ENCODE measurements around the gene POLR2H. TPM values are rescaled to one million over a fixed set of nuclear protein-coding genes. Genes with fewer than 3 reads are reported as not detected.

Gene POLR2H
- polyA plus RNA-seq, 3 donors from 2014 or later = 57.2 to 61.2 (median 59.5) TPM

- Mint-ChIP-seq H3K4me1 (no peaks in the 10 kb centered on the region), H3K9me3 (no peaks in the 10 kb centered on the region), H3K27me3 (ENCODE audit: low read depth in 3 of 3) (peaks cover 9 to 12% (median 12%) of the 10 kb centered on the region in 3 donors), H3K27ac (no peak overlapping the region), H3K4me3 (no peak overlapping the region), H3K36me3 (no peaks in the 10 kb centered on the region)
- no peak for DNase-seq
Measured at GRCh38 chr3:184405075-184406030, 43.8 kb downstream of the POLR2H start.

DNA sequence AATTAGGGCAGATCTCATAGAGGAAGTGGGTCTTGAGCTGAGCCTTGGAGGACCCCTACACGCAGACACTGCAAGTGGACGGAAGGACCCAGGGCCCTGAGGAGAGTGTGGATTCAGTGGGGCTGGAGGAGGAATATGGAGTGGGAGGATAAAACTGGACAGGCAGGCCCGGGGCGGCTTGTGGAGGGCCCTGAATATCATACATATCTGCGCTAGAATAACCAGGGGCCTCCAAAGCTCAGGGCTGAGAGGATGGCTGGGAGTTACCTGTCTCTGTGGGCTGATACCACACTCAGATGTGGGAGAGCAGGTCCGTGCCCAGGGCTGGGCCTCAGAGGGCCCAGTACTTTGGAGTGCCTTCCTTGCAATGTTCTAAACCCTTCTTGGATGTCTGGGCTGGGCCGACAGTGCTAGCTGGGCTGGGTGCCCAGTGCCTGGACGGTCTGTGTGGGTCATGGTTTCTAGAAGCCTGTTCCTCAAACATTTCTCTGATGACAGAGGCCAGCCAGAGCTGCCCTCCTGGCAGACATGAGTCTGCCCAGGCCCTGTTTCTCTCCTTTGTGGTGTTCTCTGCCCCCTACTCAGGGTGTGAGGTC, 47.9 kb downstream of the POLR2H start:
- Mint-ChIP-seq H3K36me3 (no peaks in the 10 kb centered on the region), H3K27ac (no peak overlapping the region), H3K4me1 (no peaks in the 10 kb centered on the region), H3K27me3 (ENCODE audit: low read depth in 3 of 3) (peaks cover 0 to 7% (median 3%) of the 10 kb centered on the region in 3 donors), H3K4me3 (no peak overlapping the region), H3K9me3 (no peaks in the 10 kb centered on the region)
- no peak for DNase-seq

DNA sequence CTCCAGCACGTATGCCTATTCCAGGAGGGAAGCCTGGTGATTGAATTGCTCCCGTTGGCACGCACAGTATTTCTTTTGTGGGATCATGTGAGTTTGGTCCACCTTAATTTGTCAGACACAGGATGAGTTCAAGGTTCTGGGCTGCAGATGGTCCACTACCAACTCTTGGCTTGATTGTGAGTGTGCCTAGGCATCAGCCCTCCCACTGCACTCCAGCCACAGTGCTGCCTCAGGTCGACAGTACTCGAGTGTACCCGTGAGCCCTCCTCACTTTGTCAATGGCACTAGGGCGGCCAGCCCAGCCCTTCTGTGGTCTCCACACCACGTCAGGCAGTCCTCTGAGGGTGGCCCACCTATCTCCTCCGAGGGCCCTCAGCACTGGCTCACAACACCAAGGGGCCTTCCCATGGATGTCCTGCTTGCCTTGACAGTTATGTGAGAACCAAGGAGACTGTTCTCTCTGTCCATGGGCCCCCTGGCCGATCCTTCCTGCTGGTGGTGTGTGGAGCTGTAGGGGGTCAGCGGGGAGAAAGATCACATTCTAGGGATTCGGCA, 48.5 kb downstream of the POLR2H start:
- Mint-ChIP-seq H3K36me3 (no peaks in the 10 kb centered on the region), H3K27me3 (ENCODE audit: low read depth in 3 of 3) (peaks cover 0 to 6% (median 3%) of the 10 kb centered on the region in 3 donors), H3K4me3 (no peak overlapping the region), H3K4me1 (no peaks in the 10 kb centered on the region), H3K27ac (no peak overlapping the region), H3K9me3 (no peaks in the 10 kb centered on the region)
- DNase-seq = no peak

DNA sequence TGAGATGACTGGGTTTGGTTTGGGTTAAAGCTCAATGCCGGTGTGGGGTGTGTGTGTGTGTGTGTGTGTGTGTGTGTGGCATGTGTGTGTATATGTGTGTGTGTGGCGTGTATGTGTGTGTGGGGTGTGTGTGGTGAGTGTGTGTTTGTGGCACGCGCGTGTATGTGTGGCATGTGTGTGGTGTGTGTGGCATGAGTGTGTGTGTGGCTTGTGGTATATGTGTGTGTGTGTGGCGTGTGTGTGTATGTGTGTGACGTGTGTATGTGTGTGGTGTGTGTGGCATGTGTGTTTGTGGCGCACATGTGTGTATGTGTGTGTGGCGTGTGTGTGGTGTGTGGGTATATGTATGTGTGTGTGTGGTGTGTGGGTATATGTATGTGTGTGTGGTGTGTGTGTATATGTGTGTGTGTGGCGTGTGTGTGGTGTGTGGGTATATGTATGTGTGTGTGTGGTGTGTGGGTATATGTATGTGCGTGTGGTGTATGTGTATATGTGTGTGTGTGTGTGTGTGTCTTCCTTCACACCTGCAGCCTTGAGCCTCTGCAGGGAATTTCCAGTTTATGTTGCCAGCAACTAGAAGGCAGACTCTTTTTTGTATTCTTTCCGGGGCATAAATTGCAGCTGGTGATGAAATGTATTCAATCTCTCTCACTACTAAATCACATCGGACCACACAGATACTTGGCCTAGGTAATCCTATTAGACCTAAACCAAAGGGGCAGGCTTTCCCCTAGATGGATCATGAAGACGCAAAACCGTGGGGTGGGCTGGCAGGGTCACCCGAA, 53.1 kb downstream of the POLR2H start:
- H3K27ac Mint-ChIP-seq = no peak overlapping the region
- peaks cover 0 to 2% (median 1%) of the 10 kb centered on the region in 3 donors for H3K27me3 Mint-ChIP-seq (ENCODE audit: low read depth in 3 of 3)
- no peak overlapping the region for H3K4me3 Mint-ChIP-seq
- no peak for DNase-seq
- peaks cover 0 to 2% of the 10 kb centered on the region in 2 donors for H3K4me1 Mint-ChIP-seq
- no peaks in the 10 kb centered on the region for H3K9me3 Mint-ChIP-seq
- no peaks in the 10 kb centered on the region for H3K36me3 Mint-ChIP-seq

- H3K9me3 Mint-ChIP-seq = no peaks in the 10 kb centered on the region
- peaks cover 0 to 2% of the 10 kb centered on the region in 2 donors for H3K4me1 Mint-ChIP-seq
- no peaks in the 10 kb centered on the region for H3K36me3 Mint-ChIP-seq
- DNase-seq = no peak
- no peak overlapping the region for H3K4me3 Mint-ChIP-seq
- peaks cover 0 to 2% (median 1%) of the 10 kb centered on the region in 3 donors for H3K27me3 Mint-ChIP-seq (ENCODE audit: low read depth in 3 of 3)
- H3K27ac Mint-ChIP-seq = no peak overlapping the region
Measured at GRCh38 chr3:184415203-184415490, 53.6 kb downstream of the POLR2H start.

DNA sequence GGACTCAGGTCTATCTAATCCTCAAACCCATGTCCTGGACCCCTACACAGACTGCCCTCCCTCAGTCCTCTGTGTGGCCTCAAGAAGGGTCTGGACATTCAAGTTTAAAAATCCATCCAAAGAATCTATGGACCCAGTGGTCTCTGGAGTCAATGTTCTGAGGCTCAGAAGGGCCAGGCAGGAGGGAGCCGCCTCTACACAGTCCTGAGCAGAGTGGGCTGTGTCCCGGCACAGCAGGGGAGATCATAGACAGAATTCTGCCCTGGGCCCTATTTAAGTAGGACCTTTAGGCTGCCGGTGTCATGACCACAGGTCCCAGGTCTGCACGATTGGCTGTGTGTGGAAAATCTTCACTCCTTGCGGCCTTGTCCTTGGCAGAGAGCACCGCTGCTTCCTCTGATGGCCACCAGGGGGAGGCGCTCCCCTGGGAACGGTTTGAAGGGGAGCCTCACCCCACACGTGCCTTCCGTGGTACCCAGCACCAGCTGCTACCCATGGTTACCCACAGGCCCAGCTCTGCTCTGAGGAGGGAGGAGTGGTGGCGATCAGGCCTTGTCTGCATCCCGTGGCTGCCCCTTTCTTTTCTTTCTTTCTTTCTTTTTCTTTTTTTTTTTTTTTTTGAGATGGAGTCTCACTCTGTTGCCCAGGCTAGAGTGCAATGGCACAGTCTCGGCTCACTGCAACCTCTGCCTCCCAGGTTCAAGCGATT, 56.3 kb downstream of the POLR2H start:
- no peak overlapping the region for H3K27ac Mint-ChIP-seq
- no peaks in the 10 kb centered on the region for H3K9me3 Mint-ChIP-seq
- no peak overlapping the region for H3K4me3 Mint-ChIP-seq
- peaks cover 0 to 2% (median 0%) of the 10 kb centered on the region in 3 donors for H3K27me3 Mint-ChIP-seq (ENCODE audit: low read depth in 3 of 3)
- no peaks in the 10 kb centered on the region for H3K36me3 Mint-ChIP-seq
- peaks cover 0 to 2% of the 10 kb centered on the region in 2 donors for H3K4me1 Mint-ChIP-seq
- peak; percentile 33 to 52 (median 46) for DNase-seq

Other genes starting within 250 kb of the POLR2H start
- gene EIF2B5, start 226.4 kb upstream of the POLR2H start, polyA plus RNA-seq = 10 to 100 TPM; 34.6 to 51.5 (median 50.2) TPM
- gene DVL3, start 206.3 kb upstream of the POLR2H start, polyA plus RNA-seq = 10 to 100 TPM; 12.7 to 13.4 (median 13.2) TPM
- 100 to 1,000 TPM; 270 to 364 (median 329) TPM for gene AP2M1, start 186.9 kb upstream of the POLR2H start, polyA plus RNA-seq
- 10 to 100 TPM; 19.1 to 47.1 (median 28.9) TPM for gene ABCF3, start 175.5 kb upstream of the POLR2H start, polyA plus RNA-seq
- gene VWA5B2, start 132.1 kb upstream of the POLR2H start, polyA plus RNA-seq = not detected
- 10 to 100 TPM; 35.7 to 62.5 (median 46.8) TPM for gene ALG3, start 112.7 kb upstream of the POLR2H start, polyA plus RNA-seq
- gene EEF1AKMT4, start 112.0 kb upstream of the POLR2H start, polyA plus RNA-seq = 1 to 10 TPM; 1.7 to 5.4 (median 3.3) TPM
- gene CAMK2N2, start 100.2 kb upstream of the POLR2H start, polyA plus RNA-seq = not detected
- not detected for gene ECE2, start 85.7 kb upstream of the POLR2H start, polyA plus RNA-seq
- 100 to 1,000 TPM; 169 to 295 (median 250) TPM for gene PSMD2, start 62.5 kb upstream of the POLR2H start, polyA plus RNA-seq
- gene EIF4G1, start 47.1 kb upstream of the POLR2H start, polyA plus RNA-seq = 10 to 100 TPM in 2 of 3 donors, 1 to 10 TPM in 1; 6.4 to 55.9 (median 13.4) TPM
- gene FAM131A, start 24.1 kb upstream of the POLR2H start, polyA plus RNA-seq = 1 to 10 TPM; 2.4 to 3.0 (median 2.8) TPM
- gene CLCN2, start 105 bp upstream of the POLR2H start, polyA plus RNA-seq = under 1 TPM in 2 of 3 donors, not detected in 1; 0.57 to 0.76 TPM
- not detected for gene THPO, start 16.5 kb downstream of the POLR2H start, polyA plus RNA-seq
- gene CHRD, start 18.3 kb downstream of the POLR2H start, polyA plus RNA-seq = not detected
- 1 to 10 TPM in 1 of 3 donors, not detected in 2; 3.0 TPM for gene EPHB3, start 200.1 kb downstream of the POLR2H start, polyA plus RNA-seq